HepG2 (cell line): ENCODE results near the gene AUH. TPM values are rescaled to one million over a fixed set of nuclear protein-coding genes. Genes with fewer than 3 reads are reported as not detected.

Experiments used
- AFF4 ChIP-seq: sonication (generic); formaldehyde crosslinking; IDR thresholded peaks from 2 replicates; pipeline ENCODE4 v1.4.0; 2020; ENCODE audit warnings: missing genetic modification reagents
- AKNA ChIP-seq: sonication (generic); formaldehyde crosslinking; IDR thresholded peaks from 2 replicates; pipeline ENCODE4 v1.4.0; 2020; ENCODE audit warnings: missing genetic modification reagents, borderline replicate concordance
- BCL6 ChIP-seq: IDR thresholded peaks from 2 replicates; pipeline ENCODE4 v1.6.1; 2016; ENCODE audit warnings: missing genetic modification reagents, missing compliant biosample characterization
- CSRNP1 ChIP-seq: sonication (generic); formaldehyde crosslinking; IDR thresholded peaks from 2 replicates; pipeline ENCODE4 v1.8.1; 2023; ENCODE audit warnings: mild to moderate bottlenecking, missing genetic modification reagents
- GATAD1 ChIP-seq: IDR thresholded peaks from 2 replicates; pipeline ENCODE4 v1.6.1; 2016; ENCODE audit warnings: missing genetic modification reagents, missing compliant biosample characterization
- KDM5B ChIP-seq: sonication (generic); formaldehyde crosslinking; IDR thresholded peaks from 2 replicates; pipeline ENCODE4 v1.4.0; 2020; ENCODE audit warnings: missing genetic modification reagents, mild to moderate bottlenecking, borderline replicate concordance
- KMT2B ChIP-seq: IDR thresholded peaks from 2 replicates; pipeline ENCODE4 v1.6.1; 2016; ENCODE audit warnings: missing genetic modification reagents, missing compliant biosample characterization
- MTA3 ChIP-seq: sonication (generic); formaldehyde crosslinking; IDR thresholded peaks from 2 replicates; pipeline ENCODE4 v1.4.0; 2020; ENCODE audit warnings: missing genetic modification reagents
- NFE2L2 ChIP-seq: fragments of 150-350 bp; IDR thresholded peaks from 2 replicates; pipeline ENCODE4 v1.6.1; 2014; ENCODE audit warnings: low read length
- NR2F6 ChIP-seq, 2 experiments: IDR thresholded peaks; 2 replicates each; pipeline ENCODE4 v1.6.1; 2016; ENCODE audit warnings: antibody characterized with exemption in 1 of 2, mild to moderate bottlenecking in 1 of 2
- RARA ChIP-seq: IDR thresholded peaks from 2 replicates; pipeline ENCODE4 v1.6.1; 2016; ENCODE audit warnings: missing genetic modification reagents, missing compliant biosample characterization
- RCOR2 ChIP-seq: IDR thresholded peaks from 2 replicates; pipeline ENCODE4 v1.6.1; 2016; ENCODE audit warnings: missing biosample characterization, missing genetic modification reagents
- RELA ChIP-seq: sonication (generic); formaldehyde crosslinking; IDR thresholded peaks from 2 replicates; pipeline ENCODE4 v1.4.0; 2020; ENCODE audit warnings: missing genetic modification reagents
- RNF219 ChIP-seq: sonication (generic); formaldehyde crosslinking; IDR thresholded peaks from 2 replicates; pipeline ENCODE4 v1.5.0; 2020; ENCODE audit warnings: mild to moderate bottlenecking, missing genetic modification reagents
- TMF1 ChIP-seq: sonication (generic); formaldehyde crosslinking; IDR thresholded peaks from 2 replicates; pipeline ENCODE4 v1.8.1; 2022; ENCODE audit warnings: low read depth, missing genetic modification reagents
- ZBTB7A ChIP-seq: sonication (generic); formaldehyde crosslinking; IDR thresholded peaks from 2 replicates; pipeline ENCODE4 v1.8.0; 2022; ENCODE audit warnings: mild to moderate bottlenecking, missing genetic modification reagents
- ZNF20 ChIP-seq: sonication (generic); formaldehyde crosslinking; IDR thresholded peaks from 2 replicates; pipeline ENCODE4 v1.4.0; 2020; ENCODE audit warnings: mild to moderate bottlenecking, moderate library complexity, missing genetic modification reagents
- ZNF207 ChIP-seq: fragments of 450-650 bp; IDR thresholded peaks from 2 replicates; pipeline ENCODE4 v1.6.1; 2016; ENCODE audit warnings: antibody characterized with exemption, borderline replicate concordance
- polyA plus RNA-seq, 8 experiments: library from polyadenylated mRNA; depleted of rRNA in 3 of 8; stranded (reverse) in 7 of 8; unstranded in 1 of 8; fragments of >200 nt; fragmentation: Illumina TruSeq in 4 of 8; extraction: Trizol in 4 of 8; gene quantifications; 2 replicates each; pipeline versions ENCODE4 v1.2.1 to v1.2.3, GENCODE V29; 2011 to 2016; ENCODE audit warnings: low read depth in 4 of 8, missing spikeins in 1 of 8, mixed read lengths in 1 of 8; ENCODE audit not compliant: insufficient read depth in 1 of 8
- total RNA-seq, 5 experiments: library from RNA; depleted of rRNA; stranded (reverse); fragments of >200 nt; fragmentation: Illumina TruSeq; extraction: Trizol; gene quantifications; 2 replicates each; pipeline ENCODE4 v1.2.3, GENCODE V29; 2016; ENCODE audit warnings: low read depth in 1 of 5

AUH gene
- total and polyA plus RNA-seq, 2 of the 13 experiments (the other 11 are each of a cell fraction or from before 2014, with no cell fraction given), result 25.8 to 31.9 TPM

- TF ChIP-seq AKNA (CRISPR knock-in tag) (no peak), CSRNP1 (CRISPR knock-in tag) (no peak), RCOR2 (CRISPR knock-in tag) (no peak), ZNF207 (no peak), RELA (no peak), RNF219 (CRISPR knock-in tag) (no peak), KDM5B (CRISPR knock-in tag) (no peak), BCL6 (CRISPR knock-in tag) (peak; percentile 82), NFE2L2 (no peak), TMF1 (CRISPR knock-in tag) (no peak), AFF4 (CRISPR knock-in tag) (peak; percentile 98; the same call in 1 of the 2 replicates), ZNF20 (CRISPR knock-in tag) (no peak), NR2F6 (IDR thresholded peaks at IDR 0.05) (peak; percentile 46; the same call in 1 of the 2 replicates), NR2F6 (CRISPR knock-in tag; IDR thresholded peaks at IDR 0.05) (peak; percentile 44), MTA3 (CRISPR knock-in tag) (no peak), GATAD1 (CRISPR knock-in tag) (peak; percentile 41; the same call in 1 of the 2 replicates), KMT2B (CRISPR knock-in tag) (no peak), RARA (CRISPR knock-in tag) (peak; percentile 80), ZBTB7A (no peak)
Observed at GRCh38 chr9:91193087-91193657, 168.5 kb downstream of the AUH start (continued).
